Measurements from ENCODE around the gene RNF181.
"Not testable (repeated sequence)": the region's sequence is repeated elsewhere in the genome, so short reads cannot be mapped to it uniquely, and the experiment has no call there.

RNF181 gene

GRCh38 chr2:85595301-85596025 is at the start of gene RNF181:
Gene RNF181 (plus strand): TSS chr2:85595745. CDS start chr2:85595764, 19 bp downstream.
- DNase-seq, result peak; percentile 96

- DNase-seq, result no peak
These were observed 49.7 kb upstream of the RNF181 start for GRCh38 chr2:85545780-85546240.

- no peak for DNase-seq
These were observed 48.3 kb upstream of the RNF181 start for GRCh38 chr2:85547089-85547858.

GRCh38 chr2:85547859-85548607 is 47.5 kb upstream of the RNF181 start:
- DNase-seq, result no peak

- no peak for DNase-seq
These were observed 47.0 kb upstream of the RNF181 start for GRCh38 chr2:85548608-85548900.

- no peak for DNase-seq
These were observed 46.5 kb upstream of the RNF181 start for GRCh38 chr2:85549095-85549494.

- no peak for DNase-seq
These were observed 45.7 kb upstream of the RNF181 start for GRCh38 chr2:85549826-85550225.

- no peak for DNase-seq
These were observed 45.1 kb upstream of the RNF181 start for GRCh38 chr2:85550486-85550885.

- DNase-seq, result peak; percentile 91
These were observed 43.6 kb upstream of the RNF181 start for GRCh38 chr2:85551698-85552678.

GRCh38 chr2:85553184-85553583 is 42.4 kb upstream of the RNF181 start:
- no peak for DNase-seq

- DNase-seq, result no peak
These were observed 40.4 kb upstream of the RNF181 start for GRCh38 chr2:85554980-85555612.

- DNase-seq, result no peak
These were observed 38.4 kb upstream of the RNF181 start for GRCh38 chr2:85557130-85557529.

GRCh38 chr2:85558160-85558559 is 37.4 kb upstream of the RNF181 start:
- no peak for DNase-seq

GRCh38 chr2:85560403-85560726 is 35.2 kb upstream of the RNF181 start:
- not testable (repeated sequence) for DNase-seq

- DNase-seq, result no peak
These were observed 34.7 kb upstream of the RNF181 start for GRCh38 chr2:85560812-85561279.

GRCh38 chr2:85561280-85562212 is 34.0 kb upstream of the RNF181 start, which contains the start of gene GGCX:
Gene GGCX (minus strand): TSS chr2:85561493. CDS start chr2:85561428, 65 bp downstream.
- peak; percentile 95 for DNase-seq

- no peak for DNase-seq
These were observed 31.4 kb upstream of the RNF181 start for GRCh38 chr2:85564144-85564563.

GRCh38 chr2:85566265-85566664 is 29.3 kb upstream of the RNF181 start:
- no peak for DNase-seq

GRCh38 chr2:85575739-85576138 is 19.8 kb upstream of the RNF181 start:
- no peak for DNase-seq

- DNase-seq, result no peak
These were observed 18.5 kb upstream of the RNF181 start for GRCh38 chr2:85577063-85577385.
